ENCODE measurements around the gene MALAT1. TPM values are rescaled to one million over a fixed set of nuclear protein-coding genes. Genes with fewer than 3 reads are reported as not detected.
A peak's percentile ranks its signal among the peaks of the same experiment; 100 is the strongest.
"Not testable (repeated sequence)": the region's sequence is repeated elsewhere in the genome, so short reads cannot be mapped to it uniquely, and the experiment has no call there.

The MALAT1 gene
- total RNA-seq, 4 donors from 2014 or later, result 1,739 to 13,677 (median 9,435) TPM

DNA sequence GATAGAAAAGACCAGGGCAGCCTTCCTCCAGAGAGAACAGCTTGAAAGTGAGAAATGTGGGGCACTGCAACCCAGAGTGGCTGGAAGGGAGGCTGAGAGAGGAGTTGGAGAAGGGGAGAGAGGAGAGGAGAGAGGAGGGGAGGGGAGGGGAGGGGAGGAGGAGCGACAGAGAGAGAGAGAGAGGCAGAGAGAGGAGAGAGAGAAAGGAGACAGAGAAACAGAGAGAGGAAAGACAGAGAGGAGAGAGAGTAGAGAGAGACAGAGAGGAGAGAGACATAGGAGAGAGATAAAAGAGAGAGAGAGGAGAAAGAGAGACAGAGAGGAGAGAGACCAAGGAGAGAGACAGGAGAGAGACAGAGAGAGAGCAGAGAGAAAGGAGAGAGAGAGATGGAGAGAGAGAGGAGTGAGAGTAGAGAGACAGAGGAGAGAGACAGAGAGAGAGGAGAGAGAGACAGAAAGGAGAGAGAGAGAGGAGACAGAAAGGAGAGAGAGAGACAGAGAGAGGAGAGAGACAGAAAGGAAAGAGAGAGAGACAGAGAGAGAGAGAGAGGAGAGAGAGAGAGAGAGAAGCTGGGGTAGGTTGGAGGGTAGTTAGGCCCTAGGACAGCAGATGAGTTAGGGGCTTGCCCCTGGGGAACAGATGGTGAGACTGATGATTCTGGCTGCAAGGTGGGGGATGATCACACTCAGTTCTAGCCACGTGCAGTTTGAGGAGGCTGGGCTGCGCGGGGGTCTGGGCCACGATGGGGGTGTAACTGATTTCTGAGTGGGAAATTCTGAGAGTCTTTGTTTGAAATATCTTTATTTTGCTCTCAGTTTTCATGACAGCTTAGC is 17.5 kb downstream of the MALAT1 start:
- Histone ChIP-seq H3K4me1 (no peaks in the 10 kb centered on the region), H3K27me3 (no peaks in the 10 kb centered on the region), H3K4me3 (no peak overlapping the region), H3K27ac (no peak overlapping the region), H3K9me3 (no peaks in the 10 kb centered on the region), H3K36me3 (no peaks in the 10 kb centered on the region)
- intact Hi-C loops (cut with DNase I), result no loop called here
- WGBS, 2 donors, result 77 to 84% methylated on average over 4 to 5 of the region's 5 CpGs
- TF ChIP-seq, protein P1, sequence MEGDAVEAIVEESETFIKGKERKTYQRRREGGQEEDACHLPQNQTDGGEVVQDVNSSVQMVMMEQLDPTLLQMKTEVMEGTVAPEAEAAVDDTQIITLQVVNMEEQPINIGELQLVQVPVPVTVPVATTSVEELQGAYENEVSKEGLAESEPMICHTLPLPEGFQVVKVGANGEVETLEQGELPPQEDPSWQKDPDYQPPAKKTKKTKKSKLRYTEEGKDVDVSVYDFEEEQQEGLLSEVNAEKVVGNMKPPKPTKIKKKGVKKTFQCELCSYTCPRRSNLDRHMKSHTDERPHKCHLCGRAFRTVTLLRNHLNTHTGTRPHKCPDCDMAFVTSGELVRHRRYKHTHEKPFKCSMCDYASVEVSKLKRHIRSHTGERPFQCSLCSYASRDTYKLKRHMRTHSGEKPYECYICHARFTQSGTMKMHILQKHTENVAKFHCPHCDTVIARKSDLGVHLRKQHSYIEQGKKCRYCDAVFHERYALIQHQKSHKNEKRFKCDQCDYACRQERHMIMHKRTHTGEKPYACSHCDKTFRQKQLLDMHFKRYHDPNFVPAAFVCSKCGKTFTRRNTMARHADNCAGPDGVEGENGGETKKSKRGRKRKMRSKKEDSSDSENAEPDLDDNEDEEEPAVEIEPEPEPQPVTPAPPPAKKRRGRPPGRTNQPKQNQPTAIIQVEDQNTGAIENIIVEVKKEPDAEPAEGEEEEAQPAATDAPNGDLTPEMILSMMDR (IDR thresholded peaks at IDR 0.05), result no peak
- TF ChIP-seq POLR2A (IDR thresholded peaks at IDR 0.05), result no peak
- no peak for DNase-seq

- WGBS, 2 donors, result 90 to 93% methylated on average over 8 of the region's 8 CpGs
- H3K27me3 ChIP-seq; intact Hi-C loops (cut with DNase I); H3K9me3 ChIP-seq; H3K27ac ChIP-seq; DNase-seq; H3K4me3 ChIP-seq; H3K36me3 ChIP-seq: not testable (repeated sequence)
- peaks cover 2 to 12% (median 5%) of the 10 kb centered on the region in 3 donors for H3K4me1 ChIP-seq
Measured at GRCh38 chr11:65518941-65519549, 20.2 kb downstream of the MALAT1 start.

- H3K4me3 ChIP-seq; intact Hi-C loops (cut with DNase I); H3K27me3 ChIP-seq; H3K36me3 ChIP-seq; H3K9me3 ChIP-seq; H3K27ac ChIP-seq; DNase-seq: not testable (repeated sequence)
- H3K4me1 ChIP-seq, result peaks cover 20 to 35% (median 22%) of the 10 kb centered on the region in 3 donors
- 80 to 82% methylated on average over 16 to 19 of the region's 20 CpGs for WGBS, 2 donors
Measured at GRCh38 chr11:65521777-65522521, 23.1 kb downstream of the MALAT1 start.

- WGBS, 2 donors, result 72 to 78% methylated on average over 18 of the region's 18 CpGs
- Histone ChIP-seq H3K27ac (peak overlapping the region in 3 of 4 donors; percentile 81 to 96 (median 84)), H3K4me3 (peak overlapping the region in 1 of 4 donors; percentile 21), H3K4me1 (peaks cover 20 to 38% (median 22%) of the 10 kb centered on the region in 3 donors), H3K36me3 (peaks cover 0 to 20% (median 0%) of the 10 kb centered on the region in 3 donors)
- H3K27me3 ChIP-seq; DNase-seq; intact Hi-C loops (cut with DNase I); H3K9me3 ChIP-seq: not testable (repeated sequence)
Measured at GRCh38 chr11:65522718-65523630, 24.1 kb downstream of the MALAT1 start.

DNA sequence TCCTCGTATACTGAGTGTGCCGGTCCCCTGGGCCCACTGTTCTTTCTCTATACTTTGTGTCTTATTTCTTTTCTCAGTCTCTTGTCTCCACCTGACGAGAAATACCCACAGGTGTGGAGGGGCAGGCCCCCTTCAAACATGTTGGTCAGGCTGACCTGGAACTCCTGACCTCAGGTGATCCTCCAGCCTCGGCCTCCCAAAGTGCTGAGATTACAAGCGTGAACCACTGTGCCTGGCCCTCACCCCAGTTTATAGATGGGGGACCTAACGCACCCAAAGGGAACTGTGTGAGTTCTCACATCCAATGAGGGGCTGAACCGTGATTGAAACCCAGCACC is 24.8 kb downstream of the MALAT1 start:
- peaks cover 20 to 38% (median 22%) of the 10 kb centered on the region in 3 donors for H3K4me1 ChIP-seq
- peak overlapping the region in 1 of 4 donors; percentile 21 for H3K4me3 ChIP-seq
- DNase-seq; H3K27me3 ChIP-seq; intact Hi-C loops (cut with DNase I); H3K9me3 ChIP-seq: not testable (repeated sequence)
- H3K27ac ChIP-seq, result peak overlapping the region in 3 of 4 donors; percentile 81 to 96 (median 84)
- H3K36me3 ChIP-seq, result peaks cover 0 to 26% (median 0%) of the 10 kb centered on the region in 3 donors
- 77 to 83% methylated on average over 4 to 6 of the region's 7 CpGs for WGBS, 2 donors

- TF ChIP-seq, protein P1 (IDR thresholded peaks at IDR 0.05), result no peak
- no peak for TF ChIP-seq POLR2A (IDR thresholded peaks at IDR 0.05)
- intact Hi-C loops (cut with DNase I), result no loop called here
- WGBS, 2 donors, result 31 to 36% methylated on average over 12 of the region's 12 CpGs
- Histone ChIP-seq H3K9me3 (no peaks in the 10 kb centered on the region), H3K27ac (peak overlapping the region; percentile 55 to 96 (median 82)), H3K27me3 (no peaks in the 10 kb centered on the region), H3K4me3 (peak overlapping the region in 3 of 4 donors; percentile 30 to 99 (median 85)), H3K36me3 (peaks cover 0 to 32% (median 0%) of the 10 kb centered on the region in 3 donors), H3K4me1 (peaks cover 20 to 41% (median 22%) of the 10 kb centered on the region in 3 donors)
- no peak for DNase-seq
Measured at GRCh38 chr11:65524014-65524740, 25.3 kb downstream of the MALAT1 start.

Measured in esophagus squamous epithelium (tissue), 5 donors.